ENCODE data around the gene BCKDHB.

DNA sequence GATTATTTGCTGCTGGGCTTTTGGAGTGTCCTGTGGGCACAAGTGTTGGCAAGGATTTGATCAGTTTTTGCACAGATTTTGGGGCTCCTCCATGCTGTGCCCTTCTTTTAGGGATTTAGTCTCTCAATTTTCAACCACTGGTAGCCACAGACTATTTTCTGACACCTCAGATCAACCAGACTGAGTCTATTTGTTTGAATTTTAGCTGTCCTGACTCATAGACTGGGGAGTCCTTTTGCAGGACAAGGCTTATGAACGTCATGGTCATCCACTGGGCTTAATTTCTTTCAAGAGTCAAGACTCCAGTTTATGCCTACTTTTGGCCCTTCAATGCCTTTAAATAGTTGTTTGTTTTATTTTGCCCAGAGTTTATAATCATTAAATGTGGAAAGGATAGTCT lies 59.3 kb downstream of the BCKDHB start:
- TF ChIP-seq, protein P1, sequence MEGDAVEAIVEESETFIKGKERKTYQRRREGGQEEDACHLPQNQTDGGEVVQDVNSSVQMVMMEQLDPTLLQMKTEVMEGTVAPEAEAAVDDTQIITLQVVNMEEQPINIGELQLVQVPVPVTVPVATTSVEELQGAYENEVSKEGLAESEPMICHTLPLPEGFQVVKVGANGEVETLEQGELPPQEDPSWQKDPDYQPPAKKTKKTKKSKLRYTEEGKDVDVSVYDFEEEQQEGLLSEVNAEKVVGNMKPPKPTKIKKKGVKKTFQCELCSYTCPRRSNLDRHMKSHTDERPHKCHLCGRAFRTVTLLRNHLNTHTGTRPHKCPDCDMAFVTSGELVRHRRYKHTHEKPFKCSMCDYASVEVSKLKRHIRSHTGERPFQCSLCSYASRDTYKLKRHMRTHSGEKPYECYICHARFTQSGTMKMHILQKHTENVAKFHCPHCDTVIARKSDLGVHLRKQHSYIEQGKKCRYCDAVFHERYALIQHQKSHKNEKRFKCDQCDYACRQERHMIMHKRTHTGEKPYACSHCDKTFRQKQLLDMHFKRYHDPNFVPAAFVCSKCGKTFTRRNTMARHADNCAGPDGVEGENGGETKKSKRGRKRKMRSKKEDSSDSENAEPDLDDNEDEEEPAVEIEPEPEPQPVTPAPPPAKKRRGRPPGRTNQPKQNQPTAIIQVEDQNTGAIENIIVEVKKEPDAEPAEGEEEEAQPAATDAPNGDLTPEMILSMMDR (conservative IDR thresholded peaks at IDR 0.05; ENCODE audit: low read depth, low read length): no peak
- TF ChIP-seq EZH2 (IDR thresholded peaks at IDR 0.05; ENCODE audit: borderline replicate concordance, low read depth, low read length, poor library complexity, severe bottlenecking): no peak
